Natural killer cell (primary cell): ENCODE measurements around the gene SEMA7A. TPM values are rescaled to one million over a fixed set of nuclear protein-coding genes. Genes with fewer than 3 reads are reported as not detected.

Experiments used
- ATAC-seq, 3 donors: fragments of 150-1000 bp in 2 of 3; fragments of 200-7000 bp in 1 of 3; cut with Tn5 transposase; 1 replicate in 1 of 3; 2 replicates in 2 of 3; pipeline ENCODE4 v1.10.0; 2021; ENCODE audit warnings: mild to moderate bottlenecking in 2 of 3, moderate library complexity in 2 of 3
- DNase-seq, 2 donors: peaks; one replicate each; pipeline versions ENCODE4 v3.0.0 to v3.0.0-alpha.2; 2013 to 2021; ENCODE audit warnings: mixed read lengths in 1 of 2
- H3K27ac ChIP-seq: one replicate; pipeline ENCODE4 v1.5.1; 2013; ENCODE audit warnings: mild to moderate bottlenecking, low read length
- H3K27me3 ChIP-seq: one replicate; pipeline ENCODE4 v1.6.1; 2013; ENCODE audit warnings: low read length; ENCODE audit not compliant: control insufficient read depth, insufficient read depth
- H3K36me3 ChIP-seq: one replicate; pipeline ENCODE4 v1.6.1; 2013; ENCODE audit warnings: low read length; ENCODE audit not compliant: control insufficient read depth, insufficient read depth
- H3K4me1 ChIP-seq: one replicate; pipeline ENCODE4 v1.6.1; 2013; ENCODE audit warnings: low read length; ENCODE audit not compliant: control insufficient read depth, insufficient read depth
- H3K4me3 ChIP-seq: one replicate; pipeline ENCODE4 v1.5.1; 2013; ENCODE audit warnings: low read length
- H3K9me3 ChIP-seq: one replicate; pipeline ENCODE4 v1.6.1; 2013; ENCODE audit warnings: low read length; ENCODE audit not compliant: control insufficient read depth, insufficient read depth
- H3K27ac Mint-ChIP-seq, 2 donors: one replicate each; pipeline ENCODE4 v1.8.0; 2022; ENCODE audit warnings: mild to moderate bottlenecking in 2 of 2, mixed read lengths in 2 of 2, moderate library complexity in 1 of 2
- H3K27me3 Mint-ChIP-seq, 2 donors: one replicate each; pipeline ENCODE4 v1.8.0; 2022; ENCODE audit warnings: low read depth in 2 of 2, mixed read lengths in 2 of 2
- H3K36me3 Mint-ChIP-seq: one replicate; pipeline ENCODE4 v1.8.0; 2022; ENCODE audit warnings: mixed read lengths
- H3K4me1 Mint-ChIP-seq, 2 donors: one replicate each; pipeline ENCODE4 v1.8.0; 2022; ENCODE audit warnings: mixed read lengths in 2 of 2
- H3K4me3 Mint-ChIP-seq: one replicate; pipeline ENCODE4 v1.8.0; 2022; ENCODE audit warnings: mild to moderate bottlenecking, moderate library complexity, mixed read lengths
- H3K9me3 Mint-ChIP-seq, 2 donors: one replicate each; pipeline ENCODE4 v1.8.0; 2022; ENCODE audit warnings: mixed read lengths in 2 of 2
- CTCF ChIP-seq: fragments of 200-600 bp; IDR thresholded peaks from one replicate; pipeline ENCODE4 v1.8.0; 2022; ENCODE audit warnings: antibody characterized with exemption
- WGBS: methylation state at CpG from one replicate; pipeline ENCODE4 v1.1.7; 2013; ENCODE audit warnings: missing lambda C conversion rate; ENCODE audit not compliant: insufficient coverage; 5-methylcytosine and 5-hydroxymethylcytosine counted together
- intact Hi-C: fragments of 100-400 bp; cut with micrococcal nuclease; formaldehyde crosslinking; loops from one replicate; pipeline ENCODE4 v1.14.2; 2022
- total RNA-seq, 4 donors: library from RNA; stranded (reverse); fragments of 120-200 nt in 1 of 4; gene quantifications; one replicate each; pipeline versions ENCODE4 v1.2.3 to v1.2.4, GENCODE V29; 2013 to 2022

SEMA7A gene
- total RNA-seq, 3 donors from 2014 or later (not counting 1 experiment from before 2014, with no cell fraction given), result 4.7 to 46.2 (median 9.0) TPM

- H3K4me1 Mint-ChIP-seq, result peaks cover 24 to 53% of the 10 kb centered on the region in 2 donors
- H3K27ac ChIP-seq, result peak overlapping the region; percentile 85
- H3K4me3 Mint-ChIP-seq, result no peak overlapping the region
- H3K9me3 Mint-ChIP-seq, result no peaks in the 10 kb centered on the region
- ATAC-seq, result peak in 2 of 3 donors; percentile 26 to 38
- H3K9me3 ChIP-seq, result no peaks in the 10 kb centered on the region
- H3K4me1 ChIP-seq, result peaks cover 64% of the 10 kb centered on the region
- H3K4me3 ChIP-seq, result no peak overlapping the region
- TF ChIP-seq CTCF, result no peak
- H3K36me3 ChIP-seq, result no peaks in the 10 kb centered on the region
- H3K36me3 Mint-ChIP-seq, result no peaks in the 10 kb centered on the region
- intact Hi-C loops, result no loop called here
- 42% methylated on average over 8 of the region's 9 CpGs for WGBS
- H3K27me3 Mint-ChIP-seq, result no peaks in the 10 kb centered on the region
- no peaks in the 10 kb centered on the region for H3K27me3 ChIP-seq
- no peak overlapping the region for H3K27ac Mint-ChIP-seq
- peak in 1 of 2 donors; percentile 50 for DNase-seq
These were observed 37.1 kb downstream of the SEMA7A start for GRCh38 chr15:74396445-74397238.

DNA sequence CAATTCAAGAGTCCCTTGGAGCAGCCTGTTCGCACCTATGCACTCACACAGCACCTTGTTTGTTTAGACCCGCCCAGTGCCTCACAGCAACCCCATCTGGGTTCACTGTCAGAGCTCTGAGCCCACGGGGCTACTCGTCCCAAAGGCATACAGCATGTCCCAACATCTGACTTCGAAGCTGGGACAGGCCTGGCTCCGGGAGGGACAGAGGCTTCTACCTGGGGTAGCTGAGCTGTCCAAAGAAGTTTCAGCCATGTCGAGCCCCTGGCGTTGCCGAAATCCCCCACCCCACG is 37.7 kb downstream of the SEMA7A start:
- no peak for TF ChIP-seq CTCF
- Mint-ChIP-seq H3K27ac (no peak overlapping the region), H3K4me1 (peaks cover 18 to 52% of the 10 kb centered on the region in 2 donors), H3K27me3 (no peaks in the 10 kb centered on the region), H3K9me3 (no peaks in the 10 kb centered on the region), H3K4me3 (no peak overlapping the region), H3K36me3 (no peaks in the 10 kb centered on the region)
- no peaks in the 10 kb centered on the region for H3K27me3 ChIP-seq
- H3K4me3 ChIP-seq, result no peak overlapping the region
- peak overlapping the region; percentile 60 for H3K27ac ChIP-seq
- H3K9me3 ChIP-seq, result no peaks in the 10 kb centered on the region
- H3K4me1 ChIP-seq, result peaks cover 64% of the 10 kb centered on the region
- 77% methylated on average over 10 of the region's 10 CpGs for WGBS
- intact Hi-C loops, result no loop called here
- ATAC-seq (no peak), DNase-seq (no peak)
- H3K36me3 ChIP-seq, result no peaks in the 10 kb centered on the region

- Mint-ChIP-seq H3K4me1 (peaks cover 13 to 48% of the 10 kb centered on the region in 2 donors), H3K4me3 (no peak overlapping the region), H3K9me3 (no peaks in the 10 kb centered on the region), H3K27ac (no peak overlapping the region), H3K27me3 (no peaks in the 10 kb centered on the region), H3K36me3 (no peaks in the 10 kb centered on the region)
- intact Hi-C loops, result no loop called here
- no peak for TF ChIP-seq CTCF
- DNase-seq (no peak), ATAC-seq (no peak)
- Histone ChIP-seq H3K27me3 (no peaks in the 10 kb centered on the region), H3K9me3 (no peaks in the 10 kb centered on the region), H3K27ac (peak overlapping the region; percentile 60), H3K4me3 (no peak overlapping the region), H3K4me1 (peaks cover 64% of the 10 kb centered on the region), H3K36me3 (no peaks in the 10 kb centered on the region)
- 90% methylated on average over 17 of the region's 17 CpGs for WGBS
These were observed 38.2 kb downstream of the SEMA7A start for GRCh38 chr15:74395319-74396145.
